Activated CD4-positive, alpha-beta T cell treated with anti-CD3 and anti-CD28 coated beads, Interleukin-2, amount 50 U/mL, for 48 hours (primary cell): ENCODE data around the gene TTI1.

Experiments
- DNase-seq, 2 experiments: peaks; one replicate each; pipeline ENCODE4 v3.0.0-alpha.2; 2020

The TTI1 gene

GRCh38 chr20:37934634-37935375, 98.5 kb downstream of the TTI1 start:
- no peak for DNase-seq

- no peak for DNase-seq
Measured at GRCh38 chr20:37933786-37934633, 99.2 kb downstream of the TTI1 start.
